Astrocyte of the cerebellum (primary cell): ENCODE results near the gene EHHADH.

Experiments
- DNase-seq: peaks from one replicate; pipeline ENCODE4 v3.0.0-alpha.2; 2011; ENCODE audit warnings: low read depth
- H3K4me3 ChIP-seq: 2 replicates; pipeline ENCODE4 v1.5.1; 2011; ENCODE audit warnings: mild to moderate bottlenecking, low read depth, low read length, moderate library complexity
- in situ Hi-C: cut with HindIII; loops from 2 replicates; pipeline ENCODE4 v1.10.0; 2017; ENCODE audit warnings: low sequenced_read_pairs
- TF ChIP-seq, protein P1 (sequence below): IDR thresholded peaks from 2 replicates; pipeline ENCODE4 v1.5.1; 2012; ENCODE audit warnings: low read length, low read depth, moderate library complexity, mild to moderate bottlenecking; ENCODE audit errors: missing control alignments

The EHHADH gene

DNA sequence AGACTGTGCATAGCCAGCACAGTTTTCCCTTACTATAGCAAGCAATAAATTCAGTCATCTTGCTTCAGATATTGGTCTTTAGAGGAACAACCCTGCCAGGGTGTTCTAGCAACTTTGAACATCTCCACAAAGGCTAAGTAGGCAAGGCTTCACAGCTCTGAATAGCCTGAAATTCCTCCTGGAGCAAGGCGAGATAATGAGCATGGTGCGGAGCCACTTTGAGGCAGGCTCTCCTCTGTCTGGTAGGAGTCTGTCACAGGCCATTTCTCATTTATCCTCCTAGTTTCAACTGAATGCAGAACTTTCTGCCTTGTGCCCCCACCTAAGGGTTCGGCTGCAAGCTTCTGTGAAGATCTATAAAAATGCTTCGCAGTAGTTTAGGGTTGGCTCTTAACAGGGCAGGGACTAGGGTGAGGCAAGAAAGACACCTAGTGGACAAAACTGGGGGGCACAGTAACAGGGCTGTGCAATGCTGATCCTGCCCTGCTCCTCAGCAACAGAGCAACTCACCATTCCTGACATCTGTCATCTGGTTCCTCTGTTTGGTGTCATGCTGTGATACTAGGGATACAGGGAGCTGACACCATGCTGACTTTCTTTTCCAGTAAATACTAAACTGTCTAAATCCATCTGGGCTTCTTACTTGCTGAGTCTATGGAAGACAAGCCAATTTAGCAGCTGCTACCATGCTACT is 16.6 kb upstream of the EHHADH start:
- DNase-seq = no peak
- in situ Hi-C loops = loop anchor here (5.0 kb wide), 1 partner anchor 68 kb away; no protein-coding TSS in a partner anchor
- TF ChIP-seq, protein P1, sequence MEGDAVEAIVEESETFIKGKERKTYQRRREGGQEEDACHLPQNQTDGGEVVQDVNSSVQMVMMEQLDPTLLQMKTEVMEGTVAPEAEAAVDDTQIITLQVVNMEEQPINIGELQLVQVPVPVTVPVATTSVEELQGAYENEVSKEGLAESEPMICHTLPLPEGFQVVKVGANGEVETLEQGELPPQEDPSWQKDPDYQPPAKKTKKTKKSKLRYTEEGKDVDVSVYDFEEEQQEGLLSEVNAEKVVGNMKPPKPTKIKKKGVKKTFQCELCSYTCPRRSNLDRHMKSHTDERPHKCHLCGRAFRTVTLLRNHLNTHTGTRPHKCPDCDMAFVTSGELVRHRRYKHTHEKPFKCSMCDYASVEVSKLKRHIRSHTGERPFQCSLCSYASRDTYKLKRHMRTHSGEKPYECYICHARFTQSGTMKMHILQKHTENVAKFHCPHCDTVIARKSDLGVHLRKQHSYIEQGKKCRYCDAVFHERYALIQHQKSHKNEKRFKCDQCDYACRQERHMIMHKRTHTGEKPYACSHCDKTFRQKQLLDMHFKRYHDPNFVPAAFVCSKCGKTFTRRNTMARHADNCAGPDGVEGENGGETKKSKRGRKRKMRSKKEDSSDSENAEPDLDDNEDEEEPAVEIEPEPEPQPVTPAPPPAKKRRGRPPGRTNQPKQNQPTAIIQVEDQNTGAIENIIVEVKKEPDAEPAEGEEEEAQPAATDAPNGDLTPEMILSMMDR = peak; percentile 65
- no peak overlapping the region for H3K4me3 ChIP-seq

DNA sequence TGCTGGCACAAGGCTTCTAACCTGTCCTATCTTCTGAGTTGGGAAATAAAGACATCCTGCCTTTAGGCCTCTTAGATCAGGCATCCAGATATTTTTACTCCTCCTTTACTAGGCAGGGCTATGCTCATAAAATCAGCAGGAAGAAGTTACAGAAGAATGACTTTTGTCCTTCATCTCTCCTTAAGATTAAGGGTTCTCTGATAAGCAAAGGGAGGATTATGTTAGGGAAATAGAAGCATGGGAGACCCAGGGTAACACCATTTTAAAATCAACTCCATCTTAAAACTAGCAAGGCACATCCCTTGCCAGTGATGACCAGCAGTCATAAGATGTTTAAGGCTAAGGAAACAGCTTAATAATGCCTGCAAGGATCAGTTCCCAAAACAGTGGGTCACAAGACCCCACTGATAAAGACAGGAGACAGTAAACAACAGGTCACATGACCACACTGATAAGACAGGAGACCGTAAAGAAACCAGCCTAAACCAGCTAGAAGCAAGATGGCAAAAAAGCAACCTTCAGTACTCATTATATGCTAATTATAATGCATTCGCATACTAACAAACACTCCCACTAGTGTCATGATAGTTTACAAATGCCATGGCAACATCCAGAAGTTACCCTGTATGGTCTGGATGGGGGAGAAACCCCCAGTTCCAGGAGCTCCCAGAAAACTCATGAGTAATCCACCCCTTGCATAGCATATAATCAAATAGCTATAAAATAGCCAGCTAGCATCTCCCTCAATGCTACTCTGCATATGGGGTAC is 14.5 kb upstream of the EHHADH start:
- DNase-seq = no peak
- no peak overlapping the region for H3K4me3 ChIP-seq
- in situ Hi-C loops = no loop called here
- TF ChIP-seq, protein P1 = no peak

DNA sequence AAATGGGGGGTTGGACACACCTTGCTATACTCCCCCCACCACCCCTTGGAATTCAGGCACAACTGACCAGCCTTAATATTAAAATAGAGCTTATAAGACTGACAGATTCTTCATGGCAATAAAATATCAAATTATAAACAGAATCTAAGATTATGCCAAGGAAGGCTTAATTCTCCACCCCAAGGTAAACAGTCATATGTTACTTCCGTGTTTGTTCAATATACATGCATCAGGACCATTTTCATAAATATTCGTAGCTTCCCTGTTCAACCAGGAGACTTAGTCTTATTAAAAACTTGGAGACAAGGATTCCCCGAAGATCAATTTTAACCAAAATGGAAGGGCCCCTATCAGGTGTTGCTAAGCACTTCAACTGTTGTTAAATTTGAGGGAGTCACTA is 13.3 kb upstream of the EHHADH start:
- in situ Hi-C loops = no loop called here
- no peak for DNase-seq
- H3K4me3 ChIP-seq = no peak overlapping the region
- TF ChIP-seq, protein P1 = no peak

DNA sequence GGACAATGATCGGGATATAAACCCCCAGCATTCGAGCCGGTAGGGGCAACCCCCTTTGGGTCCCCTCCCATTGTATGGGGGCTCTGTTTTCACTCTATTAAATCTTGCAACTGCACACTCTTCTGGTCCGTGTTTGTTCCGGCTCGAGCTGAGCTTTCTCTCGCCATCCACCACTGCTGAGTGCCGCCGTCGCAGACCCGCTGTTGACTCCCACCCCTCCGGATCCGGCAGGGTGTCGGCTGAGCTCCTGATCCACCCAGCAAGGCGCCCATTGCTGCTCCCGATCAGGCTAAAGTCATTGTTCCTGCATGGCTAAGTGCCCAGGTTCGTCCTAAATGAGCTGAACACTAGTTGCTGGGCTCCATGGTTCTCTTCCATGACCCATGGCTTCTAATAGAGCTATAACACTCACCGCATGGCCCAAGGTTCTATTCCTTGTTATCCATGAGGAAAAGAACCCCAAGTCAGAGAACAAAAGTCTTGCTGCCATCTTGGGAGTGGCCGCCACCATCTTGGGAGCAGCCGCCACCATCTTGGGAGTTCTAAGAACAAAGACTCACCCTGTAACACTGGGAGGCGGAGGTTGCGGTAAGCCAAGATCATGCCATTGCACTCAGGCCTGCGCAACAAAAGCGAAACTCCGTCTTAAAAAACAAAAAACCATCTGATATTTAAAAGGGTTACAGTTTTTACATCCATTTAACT is 11.2 kb upstream of the EHHADH start:
- in situ Hi-C loops = no loop called here
- DNase-seq = no peak
- TF ChIP-seq, protein P1 = no peak
- no peak overlapping the region for H3K4me3 ChIP-seq

DNA sequence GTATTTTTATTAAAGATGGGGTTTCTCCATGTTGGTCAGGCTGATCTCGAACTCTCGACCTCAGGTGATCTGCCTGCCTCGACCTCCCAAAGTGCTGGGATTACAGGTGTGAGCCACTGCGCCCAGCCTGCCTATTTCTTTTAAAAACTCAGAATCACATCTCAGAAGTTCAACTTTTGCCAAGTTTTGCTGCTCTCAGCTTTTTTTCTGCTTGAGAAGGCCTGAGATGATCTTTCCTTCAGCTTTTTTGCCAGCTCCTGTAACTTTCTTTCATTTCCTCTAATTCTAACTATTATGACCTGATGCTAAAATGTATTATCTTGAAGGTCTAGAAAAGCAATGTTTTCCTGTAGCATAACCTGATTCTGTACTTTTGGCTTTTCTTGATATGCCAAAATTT is 9.6 kb upstream of the EHHADH start:
- TF ChIP-seq, protein P1 = no peak
- in situ Hi-C loops = no loop called here
- H3K4me3 ChIP-seq = no peak overlapping the region
- DNase-seq = no peak

DNA sequence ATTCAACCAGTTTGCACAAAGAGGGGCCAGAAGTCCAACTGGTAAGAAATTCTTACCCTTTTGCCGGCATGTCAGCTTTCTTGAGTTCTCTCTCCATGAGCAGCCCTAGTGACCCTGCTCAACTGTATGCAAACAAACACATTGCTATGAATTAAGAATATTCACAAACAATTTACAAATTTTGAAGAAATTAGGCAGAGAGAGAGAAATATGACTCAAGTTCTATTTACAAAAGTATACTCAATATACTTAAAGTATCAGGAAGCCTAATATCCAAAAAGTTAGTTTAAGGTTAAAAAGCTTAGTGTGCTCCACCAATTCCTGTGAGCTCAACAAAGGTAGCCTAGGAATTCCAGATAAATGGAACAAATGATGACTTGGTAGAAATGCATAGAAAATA is 3.5 kb upstream of the EHHADH start:
- TF ChIP-seq, protein P1 = no peak
- no peak for DNase-seq
- no peak overlapping the region for H3K4me3 ChIP-seq
- in situ Hi-C loops = no loop called here
